22Rv1 (cell line): ENCODE results near the gene MARCHF3.

Source experiments
- H3K27ac ChIP-seq: fragments of 450-650 bp; 2 replicates; pipeline ENCODE4 v1.5.1; 2017
- ZFX ChIP-seq: fragments of 450-650 bp; IDR thresholded peaks from 2 replicates; pipeline ENCODE4 v1.6.1; 2017; ENCODE audit warnings: antibody characterized with exemption, borderline replicate concordance
- TF ChIP-seq, protein P1 (sequence below): fragments of 450-650 bp; IDR thresholded peaks from 2 replicates; pipeline ENCODE4 v1.5.1; 2017; ENCODE audit warnings: mild to moderate bottlenecking

MARCHF3 gene

DNA sequence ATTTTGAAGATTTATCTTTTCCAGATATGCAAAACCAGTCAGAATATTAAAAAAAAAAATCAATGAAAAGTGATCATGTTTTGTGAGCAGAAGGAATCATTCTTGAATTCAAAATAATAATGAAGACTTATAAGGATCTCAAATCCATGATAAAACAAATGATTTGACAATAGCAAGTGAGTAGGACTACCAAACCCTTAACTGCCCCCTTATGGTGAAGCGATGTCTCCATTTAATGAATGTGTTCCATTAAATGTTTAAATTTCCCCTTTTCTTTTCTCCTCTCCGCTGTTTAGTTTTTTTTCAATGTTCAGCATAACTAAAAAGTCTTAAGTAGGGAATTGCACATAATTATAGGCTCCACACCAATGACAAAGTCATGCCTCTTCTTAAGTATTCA, 12.2 kb upstream of the MARCHF3 start:
- no peak overlapping the region for H3K27ac ChIP-seq
- no peak for TF ChIP-seq ZFX
- TF ChIP-seq, protein P1, sequence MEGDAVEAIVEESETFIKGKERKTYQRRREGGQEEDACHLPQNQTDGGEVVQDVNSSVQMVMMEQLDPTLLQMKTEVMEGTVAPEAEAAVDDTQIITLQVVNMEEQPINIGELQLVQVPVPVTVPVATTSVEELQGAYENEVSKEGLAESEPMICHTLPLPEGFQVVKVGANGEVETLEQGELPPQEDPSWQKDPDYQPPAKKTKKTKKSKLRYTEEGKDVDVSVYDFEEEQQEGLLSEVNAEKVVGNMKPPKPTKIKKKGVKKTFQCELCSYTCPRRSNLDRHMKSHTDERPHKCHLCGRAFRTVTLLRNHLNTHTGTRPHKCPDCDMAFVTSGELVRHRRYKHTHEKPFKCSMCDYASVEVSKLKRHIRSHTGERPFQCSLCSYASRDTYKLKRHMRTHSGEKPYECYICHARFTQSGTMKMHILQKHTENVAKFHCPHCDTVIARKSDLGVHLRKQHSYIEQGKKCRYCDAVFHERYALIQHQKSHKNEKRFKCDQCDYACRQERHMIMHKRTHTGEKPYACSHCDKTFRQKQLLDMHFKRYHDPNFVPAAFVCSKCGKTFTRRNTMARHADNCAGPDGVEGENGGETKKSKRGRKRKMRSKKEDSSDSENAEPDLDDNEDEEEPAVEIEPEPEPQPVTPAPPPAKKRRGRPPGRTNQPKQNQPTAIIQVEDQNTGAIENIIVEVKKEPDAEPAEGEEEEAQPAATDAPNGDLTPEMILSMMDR, result no peak

DNA sequence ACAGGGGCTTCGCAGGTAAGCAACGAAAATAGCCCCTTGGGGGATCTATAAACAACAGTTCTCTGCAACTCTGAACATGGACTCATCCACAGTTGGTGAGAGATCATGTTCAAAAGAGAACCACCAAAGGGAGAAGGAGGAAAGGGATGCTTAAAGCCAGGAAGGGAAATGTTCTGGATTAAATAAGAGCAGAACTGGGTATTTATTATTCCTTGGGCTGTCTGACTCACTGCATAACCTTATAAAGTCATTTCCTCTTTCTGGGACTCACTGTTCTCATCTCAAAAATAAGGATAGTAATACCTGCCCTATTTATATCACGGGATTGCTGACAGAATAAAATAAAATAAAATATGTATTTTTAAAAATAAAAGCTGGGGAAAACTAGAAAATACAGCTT, 11.2 kb upstream of the MARCHF3 start:
- TF ChIP-seq, protein P1, result no peak
- no peak for TF ChIP-seq ZFX
- peak overlapping the region; percentile 57 for H3K27ac ChIP-seq

DNA sequence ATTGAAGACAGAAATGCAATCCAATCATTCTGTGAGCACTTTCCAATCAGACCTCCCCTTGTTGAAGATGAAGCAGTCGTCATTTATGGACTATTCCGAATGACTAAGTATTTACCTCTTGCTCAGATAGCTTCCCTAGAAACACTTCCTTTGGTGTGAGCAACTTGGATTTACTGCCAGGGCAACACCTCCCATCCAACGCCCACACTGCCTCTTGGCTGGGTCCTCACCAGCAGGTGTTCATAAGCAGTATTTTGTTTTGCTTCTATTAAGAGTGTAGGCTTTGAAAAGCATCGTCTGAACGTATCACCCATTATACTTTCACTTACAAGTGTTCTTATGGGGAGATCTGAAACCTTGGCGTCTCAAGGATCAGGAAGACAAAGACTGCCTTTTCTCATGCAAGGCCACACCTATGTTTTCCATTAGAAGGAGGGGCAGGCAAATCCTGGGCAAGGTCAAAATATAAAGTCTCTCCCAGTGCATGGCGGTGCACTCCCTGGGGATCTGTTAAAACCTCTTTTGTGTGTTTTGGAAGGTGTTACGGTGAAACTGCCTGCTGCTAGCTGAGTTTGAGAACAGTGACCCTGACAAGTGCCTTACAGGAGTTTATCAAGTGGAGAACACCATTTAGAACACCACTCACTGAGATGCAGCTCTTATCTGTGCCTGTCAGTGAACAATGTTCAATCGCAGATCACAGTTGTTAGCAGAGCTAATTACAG, 10.6 kb upstream of the MARCHF3 start:
- no peak for TF ChIP-seq ZFX
- TF ChIP-seq, protein P1, result no peak
- H3K27ac ChIP-seq, result peak overlapping the region; percentile 57

DNA sequence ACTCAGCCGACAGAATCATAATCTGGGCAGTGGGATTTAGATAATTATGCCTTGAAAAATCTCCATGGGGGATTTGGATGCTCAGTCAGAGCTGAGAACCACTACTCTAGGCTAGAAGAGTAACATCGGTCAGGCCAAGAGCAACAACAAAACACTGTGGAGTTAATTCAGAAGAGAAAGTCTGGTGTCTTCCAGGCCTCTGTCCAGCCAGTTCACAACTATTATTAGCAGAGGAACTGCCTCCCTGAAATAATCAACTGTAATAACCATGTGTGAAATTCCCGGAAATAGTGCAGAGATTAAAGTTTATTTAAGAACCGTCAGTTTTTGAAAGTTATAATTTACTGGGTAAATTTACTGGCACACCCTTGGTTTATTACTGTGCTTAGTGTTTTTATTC, 8.2 kb upstream of the MARCHF3 start:
- H3K27ac ChIP-seq, result no peak overlapping the region
- TF ChIP-seq, protein P1, result no peak
- no peak for TF ChIP-seq ZFX

DNA sequence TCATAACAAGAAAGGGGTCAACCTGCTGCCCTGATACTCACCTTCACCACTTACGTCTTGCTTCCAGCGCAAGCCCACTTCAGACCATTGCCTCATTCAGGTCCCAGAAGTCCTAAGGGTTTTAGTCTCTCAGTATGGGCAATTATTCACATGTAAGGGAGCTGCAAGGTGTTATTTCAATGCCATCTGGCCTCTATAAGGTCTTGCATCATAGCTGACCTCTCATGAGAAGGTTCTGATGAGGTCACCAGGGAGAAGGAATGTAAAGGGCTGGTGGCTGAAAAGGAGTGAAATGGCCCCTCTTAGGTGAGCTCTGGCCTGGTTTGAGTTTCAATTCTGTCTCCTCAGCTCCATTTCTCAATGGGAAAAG, 1.5 kb upstream of the MARCHF3 start:
- no peak overlapping the region for H3K27ac ChIP-seq
- no peak for TF ChIP-seq ZFX
- TF ChIP-seq, protein P1, result no peak

DNA sequence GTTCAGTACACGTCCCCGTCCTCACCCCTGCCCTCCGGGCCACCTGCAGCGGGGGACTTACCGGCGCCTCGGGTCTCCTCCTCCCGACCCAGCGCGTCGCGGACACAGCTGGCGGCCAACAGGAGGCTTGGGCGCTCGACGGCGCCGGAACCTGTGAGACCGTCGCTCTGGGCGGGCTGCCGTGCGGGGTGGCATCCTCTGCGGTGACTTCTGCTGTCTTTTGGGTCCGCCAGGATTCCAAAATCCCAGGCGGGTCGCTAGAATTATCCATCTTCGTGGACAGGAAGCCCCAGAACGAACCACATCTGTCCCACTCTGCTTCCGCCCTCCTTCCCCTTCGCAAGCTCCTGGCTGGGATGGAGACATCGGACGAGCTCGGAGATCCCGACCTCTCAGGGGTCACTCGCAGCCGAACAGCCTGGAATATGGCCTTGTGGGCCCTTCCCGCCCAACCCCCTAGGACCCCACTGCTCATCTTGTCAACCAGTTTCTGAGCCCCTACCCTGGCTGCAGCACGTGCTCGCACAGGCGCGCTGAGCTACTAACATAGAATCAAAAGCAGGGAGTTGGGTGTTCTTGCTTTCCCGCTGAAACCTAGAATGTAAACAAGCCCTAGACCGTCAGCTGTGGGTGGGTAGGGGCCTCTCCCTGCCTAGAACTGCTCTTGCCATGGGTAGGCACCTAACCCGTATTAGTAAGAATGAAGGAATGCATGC, 947 bp upstream of the MARCHF3 start:
- peak overlapping the region; percentile 79 for H3K27ac ChIP-seq
- TF ChIP-seq, protein P1, result no peak
- TF ChIP-seq ZFX, result no peak
